KG1 (cell line): Measurements from ENCODE around the gene C10orf95.
A peak's percentile ranks its signal among the peaks of the same experiment; 100 is the strongest.
"Not testable (repeated sequence)": the region's sequence is repeated elsewhere in the genome, so short reads cannot be mapped to it uniquely, and the experiment has no call there.

Experiments used
- DNase-seq: peaks from one replicate; lab custom pipeline; 2025; lab: John Stamatoyannopoulos, UW

The C10orf95 gene

DNA sequence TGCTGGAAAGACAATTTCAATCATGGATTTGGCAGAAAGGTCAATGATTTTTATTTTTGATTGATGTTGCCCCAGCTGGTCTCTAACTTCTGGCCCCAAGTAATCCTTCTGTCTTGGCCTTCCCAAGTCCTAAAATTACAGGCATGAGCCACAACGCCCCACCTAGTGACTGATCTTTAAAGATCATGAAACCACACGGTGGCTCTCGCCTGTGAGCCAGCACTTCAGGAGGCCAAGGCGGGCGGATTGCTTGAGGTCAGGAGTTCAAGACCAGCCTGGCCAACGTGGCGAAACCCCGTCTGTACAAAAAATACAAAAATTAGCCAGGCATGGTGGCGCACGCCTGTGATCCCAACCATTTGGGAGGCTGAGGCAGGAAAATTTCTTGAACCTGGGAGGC is 12.6 kb upstream of the C10orf95 start:
- no peak for DNase-seq

DNA sequence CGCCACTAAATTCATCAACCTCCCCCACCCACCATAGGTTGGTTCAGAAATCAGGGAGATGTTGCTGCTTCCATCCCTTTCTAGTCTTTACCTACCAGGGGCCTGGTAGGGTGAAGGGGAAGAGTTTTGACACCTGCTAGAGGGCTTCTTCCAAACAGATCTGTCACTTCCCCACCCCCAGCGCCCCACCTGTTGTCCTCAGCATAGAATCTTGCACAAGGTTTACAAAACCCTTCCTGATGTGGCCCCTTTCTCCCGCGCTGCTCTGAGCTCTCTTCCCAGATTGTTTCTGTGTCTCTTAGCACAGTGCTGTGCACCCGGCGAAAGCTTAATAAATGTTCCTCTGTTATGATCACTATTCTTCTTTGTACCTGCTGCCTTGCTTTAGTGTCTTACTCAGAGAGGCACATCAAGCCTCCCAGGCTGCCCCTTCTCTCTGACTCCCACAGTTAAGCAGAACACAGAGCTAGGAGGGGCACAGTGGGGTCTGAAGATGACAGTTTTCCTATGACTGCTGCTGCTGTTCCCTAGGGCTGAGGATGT is 11.2 kb upstream of the C10orf95 start:
- no peak for DNase-seq

DNA sequence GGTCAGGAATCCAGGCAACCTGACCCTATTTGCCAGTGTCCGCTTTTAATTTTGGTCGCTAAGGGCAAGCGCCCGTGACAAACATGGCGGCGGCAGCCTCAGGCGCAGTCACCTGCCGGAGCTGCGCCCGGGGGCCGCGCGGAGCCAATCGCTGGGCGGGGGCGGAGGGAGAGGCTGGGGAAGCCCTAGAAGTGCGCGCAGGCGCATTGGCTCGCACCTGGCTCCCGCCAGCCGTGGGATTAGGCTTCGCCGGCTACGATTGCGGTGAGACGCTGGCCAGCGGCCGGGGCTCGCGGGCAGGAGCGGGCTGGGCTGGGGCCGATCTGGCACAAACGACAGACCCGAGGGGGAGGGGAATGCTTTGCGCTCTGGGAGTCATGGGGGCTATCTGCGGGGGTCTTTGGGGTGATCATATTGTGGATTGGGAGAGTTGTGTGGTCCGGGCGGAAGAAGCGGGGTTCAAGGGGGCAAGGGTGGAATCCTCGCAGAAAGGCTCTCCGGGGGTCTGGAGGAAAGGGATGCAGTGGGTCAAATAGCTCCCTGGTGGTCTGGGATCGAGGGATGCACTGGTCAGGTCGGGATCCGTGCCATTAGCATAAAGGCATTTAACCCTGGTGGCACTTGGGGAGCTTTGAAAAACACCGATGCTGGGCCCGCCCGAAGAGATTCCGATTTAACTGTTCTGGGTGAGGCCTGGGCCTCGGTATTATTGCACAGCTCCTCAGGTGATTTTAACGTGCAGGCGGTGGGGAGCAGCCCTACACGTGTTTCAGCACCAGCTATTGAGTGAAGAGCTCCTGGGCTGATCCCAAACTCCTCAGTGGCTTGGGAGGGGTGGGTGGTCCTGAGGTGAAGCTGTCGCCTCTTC is 10.1 kb upstream of the C10orf95 start:
- peak; percentile 86 for DNase-seq

DNA sequence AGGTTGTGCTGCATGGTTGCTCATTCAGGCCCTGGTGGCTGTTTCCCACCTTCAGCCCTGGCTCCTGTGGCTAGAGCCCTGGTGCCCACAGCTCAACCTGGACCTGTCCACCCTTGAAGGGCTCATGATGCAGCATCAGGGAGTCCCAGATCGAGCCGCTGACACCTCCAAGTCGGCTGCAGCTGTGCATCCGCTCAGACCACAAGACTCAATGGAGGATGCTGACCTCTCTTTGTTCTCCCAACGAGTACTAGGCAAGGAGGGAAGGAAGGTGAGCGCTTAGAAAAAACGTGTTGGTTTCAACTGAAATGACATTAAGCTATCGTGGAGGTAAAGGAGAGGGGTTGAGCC is 9.5 kb upstream of the C10orf95 start:
- no peak for DNase-seq

DNA sequence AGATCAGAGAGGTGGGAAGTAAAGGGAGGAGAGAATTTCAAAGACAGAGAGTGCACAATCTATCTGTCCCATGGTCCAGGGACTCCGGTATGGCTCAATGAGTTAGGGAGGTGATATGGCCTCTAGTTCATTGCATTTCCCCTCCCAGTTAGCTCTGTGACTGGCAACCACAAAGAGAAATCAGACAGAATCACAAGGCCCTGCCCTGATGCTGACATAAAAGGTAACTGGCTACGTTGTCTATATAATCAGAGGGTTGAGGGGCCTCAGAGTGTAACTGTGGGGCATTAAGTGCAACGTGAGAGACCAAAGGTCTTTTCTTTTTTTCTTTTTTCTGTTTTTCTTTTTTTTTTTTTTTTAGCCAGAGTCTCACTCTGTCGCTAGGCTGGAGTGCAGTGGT is 7.3 kb upstream of the C10orf95 start:
- DNase-seq = no peak

DNA sequence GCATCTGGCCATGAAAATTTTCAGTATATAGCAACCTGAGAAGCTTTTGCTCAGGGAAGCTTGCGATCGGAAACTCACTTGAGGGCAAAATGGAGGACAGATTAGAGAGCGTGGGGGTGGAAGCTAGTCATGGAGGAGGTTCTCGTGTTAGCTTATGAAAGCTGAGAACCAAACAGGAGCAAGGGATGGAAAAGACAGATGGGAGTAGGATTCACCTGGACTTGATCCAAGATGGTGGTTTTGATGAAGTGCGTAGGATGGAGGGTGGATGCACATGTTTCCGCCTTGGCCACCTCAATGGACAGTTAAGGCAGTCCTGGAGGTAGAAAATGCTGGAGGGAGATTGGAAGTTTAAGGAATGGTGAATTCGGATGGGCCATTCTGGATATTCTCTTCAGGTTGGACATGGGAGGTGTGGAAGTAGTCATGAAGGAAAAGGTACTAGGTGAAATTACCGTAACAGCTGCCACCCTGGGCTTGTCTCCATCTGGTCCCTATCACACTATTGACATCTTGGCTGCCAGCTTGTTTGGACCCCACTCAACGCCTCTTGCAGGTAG is 6.3 kb upstream of the C10orf95 start:
- no peak for DNase-seq

DNA sequence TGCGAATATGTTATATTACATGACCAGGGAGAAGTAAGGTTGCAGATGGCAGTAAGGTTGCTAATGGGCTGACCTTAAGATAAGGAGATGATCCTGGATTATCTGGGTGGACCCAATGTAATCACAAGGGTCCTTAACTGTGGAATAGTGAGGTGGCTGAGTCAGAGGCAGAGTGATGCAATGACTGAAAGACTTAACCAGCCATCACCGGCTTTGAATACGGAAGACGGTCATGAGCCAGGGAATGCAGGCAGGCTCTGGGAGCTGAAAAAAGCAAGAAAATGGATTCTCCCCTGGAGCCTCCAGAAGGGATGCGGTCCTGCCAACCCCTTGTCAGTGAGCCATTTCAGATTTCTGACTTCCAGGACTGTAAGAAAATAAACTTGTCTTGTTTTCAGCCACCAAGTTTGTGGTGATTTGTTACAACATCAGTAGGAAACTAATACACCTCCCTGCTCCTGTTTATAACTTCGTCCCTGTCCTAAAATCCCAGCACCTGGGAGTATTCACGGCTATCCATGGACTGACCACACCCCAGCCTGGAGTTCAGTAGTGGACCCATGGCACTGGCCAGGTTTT is 4.6 kb upstream of the C10orf95 start:
- DNase-seq = no peak

DNA sequence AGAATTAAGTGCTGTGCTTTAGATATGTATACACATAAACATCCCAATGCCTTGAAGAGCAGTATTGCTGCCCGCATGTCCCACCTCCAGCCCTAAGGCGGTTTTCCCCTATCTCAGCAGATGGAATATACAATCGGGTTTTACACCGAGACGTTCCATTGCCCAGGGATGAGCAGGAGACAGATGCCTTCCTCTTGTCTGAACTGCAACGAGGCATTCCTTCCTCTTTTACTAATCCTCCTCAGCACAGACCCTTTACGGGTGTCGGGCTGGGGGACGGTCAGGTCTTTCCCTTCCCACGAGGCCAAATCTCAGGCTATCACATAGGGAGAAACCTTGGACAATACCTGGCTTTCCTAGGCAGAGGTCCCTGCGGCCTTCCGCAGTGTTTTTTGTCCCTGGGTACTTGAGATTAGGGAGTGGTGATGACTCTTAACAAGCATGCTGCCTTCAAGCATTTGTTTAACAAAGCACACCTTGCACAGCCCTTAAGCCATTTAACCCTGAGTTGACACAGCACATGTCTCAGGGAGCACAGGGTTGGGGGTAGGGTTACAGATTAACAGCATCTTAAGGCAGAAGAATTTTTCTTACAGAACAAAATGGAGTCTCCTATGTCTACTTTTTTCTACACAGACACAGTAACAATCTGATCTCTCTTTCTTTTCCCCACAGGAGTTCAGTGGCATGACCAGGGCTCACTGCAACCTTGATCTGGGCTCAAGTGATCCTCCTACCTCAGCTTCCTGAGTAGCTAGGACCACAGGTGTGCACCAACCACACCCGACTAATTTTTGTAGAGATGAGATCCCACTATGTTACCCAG is 3.5 kb upstream of the C10orf95 start:
- DNase-seq = not testable (repeated sequence)

DNA sequence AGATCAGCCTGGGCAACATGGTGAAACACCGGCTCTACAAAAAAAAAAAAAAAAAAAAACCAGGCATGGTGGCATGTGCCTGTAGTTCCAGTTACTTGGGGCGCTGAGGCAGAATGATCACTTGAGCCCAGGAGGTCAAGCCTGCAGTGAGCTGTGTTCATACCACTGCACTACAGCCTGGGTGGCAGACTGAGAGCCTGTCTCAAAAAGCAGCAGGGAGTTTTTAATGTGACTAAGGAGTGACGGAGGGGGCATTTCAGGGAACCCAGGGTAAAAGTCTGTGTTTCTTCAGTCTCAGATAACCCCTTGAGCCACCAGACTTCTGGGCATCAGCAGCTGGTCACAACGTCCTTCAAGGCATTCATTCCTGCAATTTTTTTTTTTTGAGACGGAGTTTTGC is 2.2 kb upstream of the C10orf95 start:
- DNase-seq = no peak

DNA sequence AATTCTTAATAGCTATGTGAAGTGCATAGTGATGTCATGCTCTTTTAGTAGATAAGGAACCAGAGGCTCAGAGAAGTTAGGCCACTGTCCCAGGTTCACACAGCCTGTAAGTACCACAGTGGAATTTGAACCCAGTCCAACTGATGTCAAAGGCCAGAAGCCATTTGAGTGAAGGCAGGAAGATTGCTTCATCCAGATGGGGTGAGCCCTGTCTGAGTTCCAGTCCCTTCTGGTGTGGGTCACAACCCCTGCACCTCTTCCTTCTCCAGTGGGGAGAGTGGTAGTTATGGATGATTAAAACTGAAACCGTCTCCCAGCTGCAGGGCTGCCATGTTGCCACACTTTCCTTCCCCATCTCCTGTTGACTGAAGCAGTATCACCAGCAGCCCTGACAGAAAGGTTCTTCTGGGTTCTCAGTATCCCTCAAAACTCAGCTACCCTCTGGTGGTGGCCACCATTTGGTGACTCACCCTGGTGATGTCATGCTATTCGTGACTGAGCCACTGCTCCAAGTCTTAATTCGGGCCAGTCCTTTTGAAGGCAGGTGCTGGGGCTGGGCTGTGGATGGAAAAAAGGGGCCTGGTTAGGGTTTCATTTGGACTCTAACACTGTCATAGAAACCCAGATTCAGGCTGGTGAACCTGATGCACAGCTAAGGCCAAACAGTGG is 1.5 kb upstream of the C10orf95 start:
- no peak for DNase-seq

DNA sequence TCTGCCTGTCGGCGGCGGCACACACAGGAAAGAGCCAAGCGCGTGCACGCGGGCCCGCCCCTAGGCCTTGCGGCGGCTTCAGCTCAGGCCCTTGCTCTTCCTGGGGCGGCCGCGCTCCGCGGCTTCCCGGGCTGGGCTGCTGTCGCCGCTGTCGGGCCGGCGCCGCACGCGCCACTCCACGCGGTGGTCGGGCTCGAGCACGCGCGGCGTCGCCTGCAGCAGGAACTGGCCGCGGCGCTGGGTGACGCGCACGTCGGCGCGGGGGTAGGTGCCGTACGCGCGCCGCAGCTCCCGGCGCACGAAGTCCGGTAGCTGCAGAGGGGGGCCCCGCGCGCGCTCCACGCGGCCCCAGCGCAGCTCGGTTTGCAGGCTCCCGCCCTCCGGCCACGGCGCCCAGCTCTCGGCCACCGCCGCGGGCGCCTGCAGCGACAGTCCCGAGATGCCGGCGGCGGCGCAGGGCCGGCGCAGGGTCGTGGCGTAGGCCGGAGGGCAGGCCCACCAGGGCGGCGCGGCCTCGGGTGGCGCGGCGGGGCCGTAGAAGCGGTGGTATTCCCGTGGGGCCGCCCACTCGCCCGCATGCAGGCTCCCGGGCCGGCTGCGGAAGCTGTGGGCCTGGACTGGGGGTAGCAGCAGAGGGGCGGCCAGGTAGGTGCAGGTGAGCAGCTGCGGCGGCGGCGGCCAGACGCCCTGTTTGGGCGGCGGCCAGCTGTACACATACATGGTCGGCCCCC is 804 bp downstream of the C10orf95 start:
- DNase-seq = peak; percentile 59

DNA sequence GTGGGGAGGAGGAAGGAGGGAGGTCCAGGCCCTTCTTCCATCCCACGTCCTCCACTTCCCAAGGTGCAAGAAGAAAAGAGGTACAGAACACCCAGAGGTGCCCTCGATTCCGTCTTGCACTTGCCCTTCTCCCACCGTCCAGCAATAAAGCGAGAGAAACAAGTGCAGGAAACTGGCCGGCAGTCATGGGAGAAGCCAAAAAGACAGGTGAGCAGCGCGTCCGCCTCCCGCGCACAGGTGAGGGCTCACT is 1.3 kb downstream of the C10orf95 start:
- no peak for DNase-seq

DNA sequence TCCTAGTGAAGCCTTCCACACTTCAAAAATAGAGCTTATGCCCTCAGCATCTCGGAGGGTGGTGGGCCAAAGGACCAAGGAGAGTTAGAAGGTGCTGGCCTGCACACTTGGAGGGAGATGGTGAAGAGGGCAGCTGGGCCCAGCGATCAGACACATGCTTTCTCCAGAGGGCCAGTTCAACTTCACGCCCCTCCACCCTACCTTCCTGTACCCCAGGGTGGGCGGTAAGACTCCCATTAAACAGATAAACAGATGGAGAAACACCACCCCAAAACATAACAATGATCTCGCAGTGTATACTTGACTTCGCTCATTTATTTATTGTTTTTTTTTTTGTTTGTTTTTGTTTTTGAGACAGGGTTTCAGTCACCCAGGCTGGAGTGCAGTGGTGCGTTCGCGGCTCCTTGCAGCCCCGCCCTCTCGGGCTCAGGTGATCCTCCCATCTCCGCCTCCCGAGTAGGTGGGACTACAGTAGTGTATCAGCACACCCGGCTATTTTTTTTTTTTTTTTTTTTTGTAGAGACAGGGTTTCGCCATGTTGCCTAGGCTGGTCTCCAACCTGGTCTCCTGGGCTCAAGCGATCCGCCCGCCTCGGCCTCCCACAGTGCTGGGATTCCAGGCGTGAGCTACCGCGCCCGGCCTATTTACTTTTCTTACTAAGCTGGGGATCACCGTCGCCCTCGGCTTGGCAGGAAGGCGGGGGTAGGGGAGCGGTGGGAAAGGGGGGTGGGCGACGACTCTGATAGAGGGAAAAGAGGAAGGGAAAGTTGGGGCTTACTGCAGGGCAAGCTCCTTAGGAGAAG is 1.8 kb downstream of the C10orf95 start:
- DNase-seq = peak; percentile 50

DNA sequence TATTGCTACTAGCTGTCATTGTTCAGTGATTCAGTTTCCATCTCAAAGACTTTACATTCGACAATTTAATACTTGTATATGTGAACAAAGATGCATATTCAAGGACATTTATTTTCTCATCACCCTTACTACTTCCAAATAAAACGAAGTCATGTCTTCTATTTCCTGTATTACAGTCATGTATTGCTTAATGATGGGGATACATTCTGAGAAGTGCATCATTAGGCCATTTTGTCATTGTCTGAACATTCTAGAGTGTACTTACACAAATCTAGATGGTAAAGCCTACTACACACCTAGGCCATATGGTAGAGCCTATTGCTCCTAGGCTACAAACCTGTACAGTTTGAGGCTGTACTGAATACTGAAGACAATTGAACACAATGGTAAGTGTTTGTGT is 6.5 kb downstream of the C10orf95 start:
- no peak for DNase-seq

DNA sequence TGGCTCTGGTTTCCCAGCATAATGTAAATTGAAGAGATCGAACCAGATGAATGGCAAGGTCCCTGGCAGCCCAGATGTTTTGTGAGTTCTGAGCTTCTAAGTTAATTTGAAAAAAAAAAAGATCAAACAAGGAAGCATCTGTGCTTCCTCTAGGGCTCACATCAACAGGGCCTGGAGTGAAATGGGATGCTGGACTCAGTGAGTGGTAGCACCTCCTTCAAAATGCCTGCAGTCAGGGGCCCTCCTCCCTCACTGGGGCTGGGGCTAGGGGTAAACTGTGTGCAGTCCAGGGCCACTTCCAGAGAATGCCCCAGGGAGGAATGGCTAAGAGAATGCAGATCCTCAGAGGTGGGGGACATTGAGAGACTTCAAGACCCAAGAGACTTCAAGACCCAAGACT is 13.0 kb downstream of the C10orf95 start:
- DNase-seq = no peak

DNA sequence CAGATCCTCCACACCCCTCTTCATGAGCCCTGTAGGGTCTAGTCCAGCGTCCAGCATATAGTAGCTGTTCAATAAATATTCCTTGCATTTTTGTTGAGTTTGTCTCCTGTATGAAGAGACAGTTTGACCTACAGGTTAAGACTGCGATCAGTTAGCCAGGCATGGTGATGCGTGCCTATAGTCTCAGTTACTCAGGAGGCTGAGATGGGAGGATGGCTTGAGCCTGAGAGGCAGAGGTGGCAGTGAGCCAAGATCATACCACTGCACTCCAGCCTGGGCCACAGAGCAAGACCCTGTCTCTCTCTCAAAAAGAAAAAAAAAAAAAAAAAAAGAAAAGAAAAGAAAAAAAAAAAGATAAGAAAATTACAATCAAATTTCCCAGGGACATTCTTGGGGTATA is 13.8 kb downstream of the C10orf95 start:
- DNase-seq = no peak

DNA sequence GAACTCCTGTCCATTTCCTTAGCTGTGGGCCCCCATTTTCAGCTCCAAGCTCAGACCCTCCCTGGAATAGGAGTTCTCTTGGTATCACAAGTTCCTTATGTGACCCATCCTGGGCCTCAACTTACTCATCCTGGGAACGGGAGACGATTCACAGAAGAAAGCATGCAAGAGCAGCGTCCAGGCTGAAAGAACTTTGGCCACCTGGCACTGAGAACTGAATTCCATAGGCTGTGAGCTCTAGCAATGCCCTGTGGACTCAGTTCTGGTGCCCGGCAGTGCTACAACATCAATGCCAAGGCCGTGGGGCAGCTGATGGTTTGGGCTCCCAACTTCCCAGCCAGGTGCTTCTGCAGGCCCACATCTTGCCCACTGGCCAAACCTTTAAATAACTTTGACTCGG is 15.0 kb downstream of the C10orf95 start:
- DNase-seq = no peak

DNA sequence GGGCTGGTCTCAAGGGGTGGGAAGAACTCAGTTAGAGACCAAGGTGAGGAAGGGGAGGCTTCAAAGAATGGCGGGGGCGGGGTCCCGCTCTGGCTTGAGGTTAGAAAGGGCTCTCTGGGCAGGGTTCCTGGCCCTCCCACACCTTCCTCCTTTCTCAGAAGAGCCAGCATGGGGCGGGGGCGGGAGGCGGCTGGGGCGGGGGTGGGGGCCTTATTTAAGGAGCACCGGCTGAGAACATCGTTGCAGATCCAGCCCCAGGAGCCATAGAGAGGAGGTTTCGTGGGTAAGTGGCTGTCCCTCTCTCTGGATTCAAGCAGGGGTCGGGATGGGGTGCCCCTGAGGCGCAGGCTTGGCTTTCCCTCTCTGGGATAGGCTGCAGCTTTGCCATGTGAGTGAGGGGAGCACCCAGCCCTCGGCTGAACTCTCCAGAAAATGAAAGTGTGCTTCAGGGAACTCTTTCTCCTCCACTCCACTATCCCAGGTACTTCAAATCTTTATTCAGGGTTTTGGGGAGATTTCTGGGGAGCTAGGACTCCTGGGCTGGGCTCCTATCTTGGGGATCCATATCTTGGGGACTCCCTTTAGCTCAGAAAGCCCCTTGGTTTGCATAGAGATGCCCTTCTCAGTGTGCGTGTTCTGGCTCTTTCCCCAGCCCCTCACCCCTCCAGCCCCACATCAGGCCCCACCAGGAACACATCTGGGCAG is 15.7 kb downstream of the C10orf95 start:
- peak; percentile 79 for DNase-seq

DNA sequence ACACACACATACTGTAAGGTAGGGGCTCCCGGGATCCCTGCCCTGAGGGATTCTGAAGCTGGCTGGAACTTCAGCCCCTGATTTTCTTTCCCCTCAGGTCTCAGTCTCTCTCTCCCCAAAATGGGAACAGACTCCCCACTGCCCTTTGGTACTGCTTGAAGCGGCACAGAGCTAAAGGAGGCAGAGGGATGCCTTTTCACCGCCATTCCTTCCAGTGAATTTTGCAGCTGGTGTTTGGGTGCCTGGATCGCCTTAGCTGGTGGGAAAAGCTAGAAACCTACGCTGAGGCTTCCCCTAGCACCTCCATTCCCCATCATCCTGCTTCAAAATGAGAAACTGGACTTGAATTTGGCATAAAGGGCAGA is 16.2 kb downstream of the C10orf95 start:
- peak; percentile 58 for DNase-seq
